DOHH2 (cell line): ENCODE measurements around the gene GALNT17.

Source experiments
- CTCF ChIP-seq: fragments of 200-600 bp; sonication (generic); IDR thresholded peaks from one replicate; pipeline ENCODE4 v1.5.1; 2014; ENCODE audit warnings: antibody characterized with exemption, mild to moderate bottlenecking, low read depth, low read length; ENCODE audit not compliant: poor library complexity, severe bottlenecking
- EZH2phosphoT487 ChIP-seq: fragments of 200-600 bp; sonication (generic); IDR thresholded peaks from 2 replicates; pipeline ENCODE4 v1.6.1; 2017; ENCODE audit warnings: borderline replicate concordance, mild to moderate bottlenecking, antibody characterized with exemption, low read length, moderate library complexity, mixed read lengths

- TF ChIP-seq EZH2phosphoT487 (no peak), CTCF (no peak)
Measured at GRCh38 chr7:71311576-71311975, 179.6 kb downstream of the GALNT17 start.
